ENCODE data around the gene CRIP1.

DNA sequence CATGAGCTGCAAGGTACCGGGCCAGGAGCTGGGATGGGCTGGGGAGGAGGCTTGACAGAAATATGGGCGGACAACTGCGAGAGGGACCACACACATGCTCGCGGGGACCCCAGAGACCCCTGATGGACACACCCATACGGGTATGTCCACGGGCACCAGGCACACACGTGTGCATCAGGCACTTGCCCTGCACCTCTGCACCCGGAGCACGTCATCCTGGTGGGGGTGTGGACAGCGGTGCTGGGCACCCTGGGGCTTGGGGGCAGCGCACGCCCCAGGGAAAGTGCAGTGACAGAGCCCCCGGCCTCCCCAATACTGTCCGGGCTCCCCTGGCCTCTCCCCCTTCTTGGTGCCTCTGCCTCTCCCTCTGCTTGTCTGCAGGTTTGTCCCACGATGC, 1.7 kb upstream of the CRIP1 start:
- TF ChIP-seq, protein P1, sequence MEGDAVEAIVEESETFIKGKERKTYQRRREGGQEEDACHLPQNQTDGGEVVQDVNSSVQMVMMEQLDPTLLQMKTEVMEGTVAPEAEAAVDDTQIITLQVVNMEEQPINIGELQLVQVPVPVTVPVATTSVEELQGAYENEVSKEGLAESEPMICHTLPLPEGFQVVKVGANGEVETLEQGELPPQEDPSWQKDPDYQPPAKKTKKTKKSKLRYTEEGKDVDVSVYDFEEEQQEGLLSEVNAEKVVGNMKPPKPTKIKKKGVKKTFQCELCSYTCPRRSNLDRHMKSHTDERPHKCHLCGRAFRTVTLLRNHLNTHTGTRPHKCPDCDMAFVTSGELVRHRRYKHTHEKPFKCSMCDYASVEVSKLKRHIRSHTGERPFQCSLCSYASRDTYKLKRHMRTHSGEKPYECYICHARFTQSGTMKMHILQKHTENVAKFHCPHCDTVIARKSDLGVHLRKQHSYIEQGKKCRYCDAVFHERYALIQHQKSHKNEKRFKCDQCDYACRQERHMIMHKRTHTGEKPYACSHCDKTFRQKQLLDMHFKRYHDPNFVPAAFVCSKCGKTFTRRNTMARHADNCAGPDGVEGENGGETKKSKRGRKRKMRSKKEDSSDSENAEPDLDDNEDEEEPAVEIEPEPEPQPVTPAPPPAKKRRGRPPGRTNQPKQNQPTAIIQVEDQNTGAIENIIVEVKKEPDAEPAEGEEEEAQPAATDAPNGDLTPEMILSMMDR (IDR thresholded peaks at IDR 0.05), result no peak
- TF ChIP-seq POLR2A (IDR thresholded peaks at IDR 0.05) (no peak), POLR2AphosphoS5 (IDR thresholded peaks at IDR 0.05; ENCODE audit: insufficient read depth in 1 of 2, low read depth in 1 of 2) (no peak)

All from vagina (tissue), 2 donors.